Measurements from ENCODE around the gene POGZ.

The POGZ gene

DNA sequence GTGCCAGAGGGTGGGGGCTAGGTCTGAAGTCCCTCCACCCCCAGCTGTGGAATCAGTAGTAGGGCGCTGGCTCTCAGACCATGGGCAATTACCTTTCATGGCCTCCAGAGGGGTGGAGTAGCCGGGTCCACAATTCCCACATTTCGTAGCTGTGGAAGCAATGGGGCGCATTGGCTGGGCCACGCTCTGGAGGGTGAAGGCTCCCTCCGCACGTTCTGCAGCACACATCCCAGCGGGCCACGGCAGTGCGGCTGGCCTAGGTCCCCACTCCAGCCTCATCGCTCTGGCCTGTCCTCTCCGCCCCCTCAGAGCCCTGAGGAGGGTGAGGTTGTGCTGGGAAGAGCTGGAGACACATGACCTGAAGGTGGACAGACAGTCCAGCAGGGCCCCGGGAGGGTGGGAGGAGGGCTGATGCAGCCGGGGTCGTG, 89.7 kb downstream of the POGZ start:
- DNase-seq, result no peak

DNA sequence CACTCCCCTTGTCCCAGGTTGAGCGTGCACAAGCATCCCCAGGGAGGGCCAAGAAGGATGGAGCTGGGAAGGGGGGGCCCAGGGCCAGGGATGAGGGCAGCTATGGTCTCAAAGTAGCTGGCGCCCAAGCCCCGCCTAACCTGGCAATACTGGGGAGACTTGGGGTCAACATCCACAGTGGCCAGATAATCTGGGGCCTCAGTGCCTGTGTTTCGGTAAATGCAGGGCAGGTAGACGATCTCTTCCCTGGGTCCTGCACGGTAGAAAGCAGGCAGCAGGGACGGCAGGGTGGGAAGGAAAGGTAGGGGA, 90.0 kb downstream of the POGZ start:
- DNase-seq, result no peak

DNA sequence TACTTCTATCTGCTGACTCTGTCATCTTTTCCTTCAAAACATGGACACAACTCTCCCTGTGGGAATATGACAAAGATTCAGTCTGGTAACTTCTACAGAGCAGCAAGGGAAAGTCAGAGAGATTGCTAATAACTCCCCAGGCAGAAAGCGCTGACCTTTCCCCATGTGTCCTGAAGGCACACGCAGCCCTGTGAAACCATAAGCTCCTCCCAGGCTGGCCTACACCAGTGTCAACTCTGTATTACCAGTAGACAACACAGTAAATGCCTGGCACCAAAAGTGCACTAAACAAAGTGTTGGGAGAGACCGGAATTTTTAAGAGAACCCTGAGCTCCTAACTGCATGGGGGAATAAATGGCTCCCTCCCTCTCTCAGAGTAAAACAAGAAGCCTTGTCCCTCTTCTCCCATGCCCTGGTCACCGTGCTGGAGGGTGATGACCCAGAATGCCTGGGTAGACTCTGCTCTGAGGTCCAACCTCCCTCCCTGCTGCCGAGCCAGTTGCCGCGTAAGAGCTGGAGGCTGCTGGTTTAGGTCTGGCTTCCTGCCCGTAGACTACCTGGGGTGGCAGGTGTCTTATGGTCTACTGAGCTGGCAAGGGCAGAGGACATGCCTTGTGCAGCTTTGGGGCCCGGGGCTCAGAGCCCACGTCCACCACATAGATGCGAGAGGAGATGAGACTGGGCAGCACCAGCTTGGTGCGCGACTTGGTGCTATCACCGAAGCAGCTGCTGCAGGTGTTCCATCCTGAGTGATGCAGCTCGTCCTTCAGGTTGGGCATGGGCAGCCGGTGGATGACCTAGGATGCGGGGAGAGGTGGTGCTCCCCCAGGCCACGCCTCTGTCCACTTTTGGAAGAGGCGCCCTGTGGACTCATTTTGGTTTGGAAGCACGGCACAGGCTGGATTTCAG, 90.6 kb downstream of the POGZ start:
- no peak for DNase-seq

DNA sequence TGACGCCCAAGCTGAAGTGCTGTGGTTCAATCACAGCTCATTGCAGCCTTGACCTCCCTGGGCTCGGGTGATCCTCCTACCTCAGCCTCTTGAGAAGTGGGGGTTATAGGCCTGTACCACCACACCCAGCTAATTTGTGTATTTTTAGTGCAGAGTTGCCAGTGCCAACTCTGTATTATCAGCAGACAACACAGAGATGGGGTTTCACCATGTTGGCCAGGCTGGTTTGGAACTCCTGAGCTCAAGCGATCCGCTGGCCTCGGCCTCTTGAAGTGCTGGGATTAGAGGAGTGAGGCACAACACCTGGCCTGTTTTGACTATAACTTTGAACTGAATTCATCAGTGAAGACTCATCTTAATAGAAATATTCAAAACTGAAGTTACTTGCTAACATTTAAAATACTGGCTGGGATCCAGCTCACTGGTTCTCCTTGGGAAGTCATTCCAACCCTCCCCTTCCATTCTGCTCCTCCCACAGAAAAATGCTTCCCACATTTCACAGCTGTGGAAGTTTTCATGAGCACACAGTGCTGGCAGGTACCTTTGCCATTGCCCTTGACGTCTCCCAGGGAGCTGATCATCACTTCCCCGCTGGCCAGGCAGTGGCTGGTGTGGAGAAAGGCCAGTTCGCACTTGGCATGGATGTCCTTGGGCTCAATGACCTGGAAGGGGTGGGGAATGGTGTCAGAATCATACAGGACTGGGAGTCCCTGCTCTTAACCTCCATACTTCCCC, 91.5 kb downstream of the POGZ start:
- no peak for DNase-seq

DNA sequence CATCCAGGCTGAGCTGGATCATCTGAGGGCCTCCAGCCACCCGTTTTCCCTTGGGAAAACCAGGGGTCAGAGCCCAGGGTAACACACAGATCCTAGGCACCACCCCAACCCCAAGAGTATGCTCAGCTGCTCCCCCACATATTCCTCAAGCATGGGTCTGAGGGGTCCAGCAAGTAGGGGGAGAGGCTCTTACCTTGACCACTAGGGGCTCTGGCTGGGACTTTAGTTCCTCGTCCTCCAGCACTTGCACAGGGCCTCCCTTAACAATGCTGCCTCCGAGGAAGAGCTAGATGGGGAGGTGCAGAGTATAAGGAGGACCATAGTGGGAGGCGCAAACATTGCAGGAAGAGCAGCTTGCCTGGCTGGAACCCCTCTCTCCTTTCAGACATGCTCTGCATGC, 94.3 kb downstream of the POGZ start:
- DNase-seq, result no peak

DNA sequence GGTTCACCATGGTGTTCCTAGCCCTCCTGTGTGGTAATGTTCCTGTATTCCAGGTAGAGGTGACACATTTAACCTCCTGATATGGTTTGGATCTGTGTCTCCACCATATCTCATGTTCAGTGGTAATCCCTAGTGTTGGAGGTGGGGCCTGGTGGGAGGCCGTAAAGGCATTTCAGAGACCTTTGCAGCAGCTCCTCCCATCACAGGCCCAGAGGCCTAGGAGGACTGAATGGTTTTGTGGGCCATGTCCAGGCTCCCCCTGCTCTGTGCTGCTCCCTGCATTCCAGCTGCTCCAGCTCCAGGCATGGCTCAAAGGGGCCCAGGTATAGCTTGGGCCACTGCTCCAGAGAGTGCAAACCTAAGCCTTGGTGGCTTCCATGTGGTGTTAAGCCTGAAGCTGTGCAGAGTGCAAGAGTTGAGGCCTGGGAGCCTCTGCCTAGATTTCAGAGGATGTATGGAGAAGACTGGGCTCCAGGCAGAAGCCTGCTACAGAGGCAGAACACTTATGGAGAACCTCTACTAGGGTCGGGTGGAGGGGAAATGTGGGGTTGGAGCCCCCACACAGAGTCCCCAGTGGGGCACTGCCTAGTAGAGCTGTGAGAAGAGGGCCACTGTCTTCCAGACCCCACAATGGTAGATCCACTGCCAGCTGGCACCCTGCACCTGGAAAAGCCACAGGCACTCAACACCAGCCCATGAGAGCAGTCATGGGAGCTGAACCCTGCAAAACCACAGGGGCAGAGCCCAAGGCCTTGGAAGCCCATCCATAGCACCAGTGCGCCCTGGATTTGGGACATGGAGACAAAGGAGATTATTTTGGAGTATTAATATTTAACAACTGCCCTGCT, 96.8 kb downstream of the POGZ start:
- no peak for DNase-seq

DNA sequence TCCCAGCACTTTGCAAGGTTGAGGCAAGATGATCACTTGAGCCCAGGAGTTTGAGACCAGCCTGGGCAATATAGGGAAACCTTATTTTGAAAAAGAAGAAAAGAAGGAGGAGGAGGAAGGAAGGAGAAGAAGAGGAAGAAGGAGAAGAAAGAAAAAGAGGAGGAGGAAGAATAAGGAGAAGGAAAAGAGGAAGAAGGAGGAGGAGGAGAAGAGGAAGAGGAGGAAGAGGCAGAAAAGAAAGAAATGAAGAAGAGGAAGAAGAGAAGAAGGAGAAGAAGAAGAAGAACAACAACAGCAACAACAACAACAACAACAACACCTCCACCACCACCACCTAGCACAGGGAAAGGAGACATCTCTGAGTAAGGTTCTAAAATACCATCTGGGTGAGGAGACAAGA, 97.4 kb downstream of the POGZ start:
- no peak for DNase-seq

DNA sequence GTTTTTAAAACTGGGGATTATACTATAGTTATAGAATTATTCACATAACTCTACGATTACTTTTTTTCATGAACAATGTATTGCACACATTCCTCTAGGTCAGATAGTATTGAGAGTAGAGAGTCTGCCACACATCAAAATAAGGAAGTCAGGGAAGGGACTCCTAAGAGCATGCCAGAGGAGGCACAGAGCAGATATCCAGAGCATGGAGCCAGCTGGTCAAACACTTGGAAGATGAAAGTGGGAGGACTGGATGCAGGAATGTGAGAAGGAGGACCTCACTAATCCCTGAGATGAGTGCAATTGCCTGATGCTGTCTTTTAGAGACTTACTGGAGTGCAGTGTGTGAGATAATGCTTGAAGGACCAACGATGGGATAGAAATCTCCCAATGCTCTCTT, 102.6 kb downstream of the POGZ start:
- no peak for DNase-seq

Measured in inflammatory macrophage treated with lipopolysaccharide for 4 hours (primary cell).